ENCODE data around the gene SPDYC.
"Not testable (repeated sequence)": the region's sequence is repeated elsewhere in the genome, so short reads cannot be mapped to it uniquely, and the experiment has no call there.

The SPDYC gene

GRCh38 chr11:65134240-65134951, 35.6 kb upstream of the SPDYC start, which contains the start of gene SYVN1:
TSS of gene SYVN1 (minus strand) at chr11:65134519. CDS start at chr11:65133601, 918 bp downstream.
- DNase-seq: peak; percentile 86

GRCh38 chr11:65134952-65135632, 34.9 kb upstream of the SPDYC start:
- peak; percentile 97 for DNase-seq

- no peak for DNase-seq
These were observed 34.3 kb upstream of the SPDYC start for GRCh38 chr11:65135633-65136145.

GRCh38 chr11:65136515-65137096, 33.4 kb upstream of the SPDYC start:
- DNase-seq: no peak

- no peak for DNase-seq
These were observed 28.0 kb upstream of the SPDYC start for GRCh38 chr11:65141896-65142494.

- DNase-seq: no peak
These were observed 22.5 kb upstream of the SPDYC start for GRCh38 chr11:65147352-65148075.

GRCh38 chr11:65148657-65149056, 21.4 kb upstream of the SPDYC start:
- no peak for DNase-seq

GRCh38 chr11:65150131-65150508, 19.9 kb upstream of the SPDYC start:
- DNase-seq: not testable (repeated sequence)

GRCh38 chr11:65150509-65151299, 19.3 kb upstream of the SPDYC start:
- DNase-seq: peak; percentile 78

GRCh38 chr11:65151331-65151899, 18.6 kb upstream of the SPDYC start:
- DNase-seq: no peak

GRCh38 chr11:65152122-65152521, 17.9 kb upstream of the SPDYC start:
- DNase-seq: no peak

GRCh38 chr11:65156256-65156655, 13.8 kb upstream of the SPDYC start:
- DNase-seq: no peak

GRCh38 chr11:65156926-65157325, 13.1 kb upstream of the SPDYC start:
- no peak for DNase-seq

- no peak for DNase-seq
These were observed 12.7 kb upstream of the SPDYC start for GRCh38 chr11:65157336-65157735.

GRCh38 chr11:65159012-65159411, 11.0 kb upstream of the SPDYC start:
- DNase-seq: no peak

- DNase-seq: no peak
These were observed 9.4 kb upstream of the SPDYC start for GRCh38 chr11:65160643-65161042.

- no peak for DNase-seq
These were observed 6.3 kb upstream of the SPDYC start for GRCh38 chr11:65163684-65164083.

- DNase-seq: no peak
These were observed 4.4 kb upstream of the SPDYC start for GRCh38 chr11:65165410-65166317.

- DNase-seq: no peak
These were observed 3.1 kb upstream of the SPDYC start for GRCh38 chr11:65166893-65167292.

GRCh38 chr11:65167656-65168055, 2.4 kb upstream of the SPDYC start:
- no peak for DNase-seq
